Left renal cortex interstitium (tissue), 4 donors: ENCODE results near the gene PGAP3. TPM values are rescaled to one million over a fixed set of nuclear protein-coding genes. Genes with fewer than 3 reads are reported as not detected.
"Not testable (repeated sequence)": the region's sequence is repeated elsewhere in the genome, so short reads cannot be mapped to it uniquely, and the experiment has no call there.

ENCODE experiments used
- DNase-seq, 4 donors: peaks; one replicate each; pipeline ENCODE4 v3.0.0-alpha.2; 2013; ENCODE audit warnings: low read depth in 4 of 4, low spot score in 2 of 4, missing footprints in 1 of 4
- polyA plus RNA-seq, 4 donors: library from polyadenylated mRNA; unstranded; fragments of 120-200 nt; gene quantifications; one replicate each; pipeline ENCODE4 v1.2.1, GENCODE V29; 2013; ENCODE audit not compliant: insufficient read length in 4 of 4

The PGAP3 gene
- polyA plus RNA-seq, 4 donors, result 36.7 to 48.7 (median 43.1) TPM

DNA sequence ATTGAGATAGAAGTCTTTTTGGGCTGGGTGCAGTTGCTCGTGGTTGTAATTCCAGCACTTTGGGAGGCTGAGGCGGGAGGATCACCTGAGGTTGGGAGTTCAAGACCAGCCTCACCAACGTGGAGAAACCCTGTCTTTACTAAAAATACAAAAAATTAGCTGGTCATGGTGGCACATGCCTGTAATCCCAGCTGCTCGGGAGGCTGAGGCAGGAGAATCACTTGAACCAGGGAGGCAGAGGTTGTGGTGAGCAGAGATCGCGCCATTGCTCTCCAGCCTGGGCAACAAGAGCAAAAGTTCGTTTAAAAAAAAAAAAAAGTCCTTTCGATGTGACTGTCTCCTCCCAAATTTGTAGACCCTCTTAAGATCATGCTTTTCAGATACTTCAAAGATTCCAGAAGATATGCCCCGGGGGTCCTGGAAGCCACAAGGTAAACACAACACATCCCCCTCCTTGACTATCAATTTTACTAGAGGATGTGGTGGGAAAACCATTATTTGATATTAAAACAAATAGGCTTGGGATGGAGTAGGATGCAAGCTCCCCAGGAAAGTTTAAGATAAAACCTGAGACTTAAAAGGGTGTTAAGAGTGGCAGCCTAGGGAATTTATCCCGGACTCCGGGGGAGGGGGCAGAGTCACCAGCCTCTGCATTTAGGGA is 11.4 kb upstream of the PGAP3 start:
- not testable (repeated sequence) for DNase-seq

DNA sequence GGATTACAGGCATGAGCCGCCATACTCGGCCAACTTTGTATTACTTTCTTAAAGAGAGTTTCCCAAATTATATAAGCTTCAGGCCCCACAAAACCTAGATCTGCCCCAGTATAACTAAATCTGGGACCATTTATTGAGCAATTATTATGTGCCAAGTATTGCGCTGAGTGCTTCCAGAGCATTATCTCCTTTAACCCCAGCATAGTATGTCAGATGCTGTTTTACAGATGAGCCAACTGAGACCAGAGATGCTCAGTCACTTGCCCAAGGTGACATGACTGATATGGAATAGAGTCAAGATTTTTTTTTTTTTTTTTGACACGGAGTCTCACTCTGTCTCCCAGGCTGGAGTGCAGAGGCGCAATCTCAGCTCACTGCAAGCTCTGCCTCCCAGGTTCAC is 10.1 kb upstream of the PGAP3 start:
- DNase-seq, result no peak

GRCh38 chr17:39696731-39697130 is 8.9 kb upstream of the PGAP3 start:
- no peak for DNase-seq

- no peak for DNase-seq
These were observed 7.2 kb upstream of the PGAP3 start for GRCh38 chr17:39695089-39695474.

GRCh38 chr17:39694593-39694992 is 6.7 kb upstream of the PGAP3 start:
- DNase-seq, result no peak

- no peak for DNase-seq
These were observed 1.1 kb upstream of the PGAP3 start for GRCh38 chr17:39688945-39689344.

- DNase-seq, result no peak
These were observed 598 bp upstream of the PGAP3 start for GRCh38 chr17:39688475-39688835.

DNA sequence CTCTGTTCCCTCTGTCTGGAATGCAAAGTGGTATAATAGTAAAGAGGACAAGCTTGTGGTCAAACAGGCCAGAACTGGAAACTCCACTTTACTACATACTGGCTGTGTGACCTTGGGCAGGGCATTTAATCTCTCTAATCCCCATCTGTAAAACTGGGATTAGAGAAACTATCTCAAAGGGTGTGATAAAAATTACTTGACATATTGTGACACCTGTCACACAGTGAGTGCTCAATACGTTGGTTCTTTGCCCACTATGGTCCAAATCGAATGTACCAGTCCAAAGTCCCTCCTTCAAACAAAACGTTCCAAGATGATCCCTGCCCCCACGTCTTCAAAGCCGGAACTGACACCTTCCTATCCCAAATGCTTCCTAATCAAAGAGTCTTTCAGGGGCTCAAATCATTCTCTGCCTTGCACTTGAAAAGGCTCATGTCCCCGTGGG is 734 bp downstream of the PGAP3 start:
- DNase-seq, result no peak

- DNase-seq, result no peak
These were observed 3.3 kb downstream of the PGAP3 start for GRCh38 chr17:39684369-39685192.

DNA sequence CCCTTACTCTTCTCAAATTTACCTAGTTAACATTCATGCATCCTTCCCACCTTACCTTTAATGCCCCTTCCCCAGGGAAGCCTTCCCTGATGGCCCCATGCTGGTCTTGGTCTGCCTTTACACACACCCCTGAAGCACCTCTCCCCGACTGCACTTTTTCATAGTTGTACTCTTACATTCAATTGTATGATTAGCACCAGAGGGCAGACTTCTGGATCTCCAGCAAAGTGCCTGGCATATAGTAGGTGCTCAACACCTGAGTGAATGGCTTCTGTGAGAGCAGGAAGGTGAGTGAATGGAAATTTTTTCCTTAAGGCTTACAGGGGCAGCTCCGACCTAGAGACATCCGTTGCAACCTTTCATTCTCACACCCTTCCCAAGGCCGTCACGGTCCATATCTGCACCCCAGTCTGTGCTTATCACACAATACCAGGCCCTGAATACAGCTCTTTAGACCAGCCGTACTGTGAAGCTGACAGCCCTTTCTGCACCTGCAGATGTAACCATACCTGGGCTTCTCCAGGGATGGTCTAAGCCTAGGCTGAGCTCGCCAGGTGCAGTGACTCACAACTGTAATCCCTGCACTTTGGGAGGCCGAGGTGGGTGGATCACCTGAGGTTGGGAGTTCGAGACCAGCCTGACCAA is 4.4 kb downstream of the PGAP3 start:
- DNase-seq, result no peak

GRCh38 chr17:39679521-39680192 is 8.2 kb downstream of the PGAP3 start:
- no peak for DNase-seq

DNA sequence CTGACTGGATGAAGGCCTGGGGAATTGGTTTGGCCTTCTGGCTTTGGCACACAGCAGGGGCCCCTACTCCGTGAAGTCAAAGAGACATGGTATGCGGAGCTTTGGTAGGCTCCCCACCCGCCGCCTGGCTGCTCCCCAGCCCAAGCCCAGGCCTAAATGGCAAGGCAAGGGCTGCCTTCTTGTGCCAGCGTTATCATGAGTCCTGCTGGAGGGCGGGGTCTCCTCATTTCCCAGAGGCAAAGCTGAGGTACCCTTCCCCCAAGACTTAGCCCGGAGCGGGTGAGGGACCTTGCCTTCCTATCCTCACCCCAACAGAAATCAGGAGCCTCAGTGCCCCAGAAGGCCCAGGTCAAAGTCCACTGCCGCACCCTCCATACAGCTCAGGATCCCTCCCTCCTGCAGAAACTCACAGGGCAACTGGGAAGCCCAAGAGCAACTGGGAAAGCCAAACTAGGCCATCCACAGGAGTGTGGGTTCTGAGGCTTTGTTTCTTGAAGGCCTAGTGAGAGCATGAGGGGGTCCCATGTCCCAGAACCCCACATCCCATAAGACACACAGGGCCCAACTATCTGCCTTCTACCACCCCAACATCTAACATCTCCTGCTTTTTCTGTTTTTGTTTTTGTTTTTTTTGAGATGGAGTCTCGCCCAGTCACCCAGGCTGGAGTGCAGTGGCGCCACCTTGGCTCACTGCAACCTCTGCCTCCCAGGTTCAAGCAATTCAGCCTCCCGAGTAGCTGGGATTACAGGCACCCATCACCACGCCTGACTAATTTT is 9.3 kb downstream of the PGAP3 start:
- no peak for DNase-seq

DNA sequence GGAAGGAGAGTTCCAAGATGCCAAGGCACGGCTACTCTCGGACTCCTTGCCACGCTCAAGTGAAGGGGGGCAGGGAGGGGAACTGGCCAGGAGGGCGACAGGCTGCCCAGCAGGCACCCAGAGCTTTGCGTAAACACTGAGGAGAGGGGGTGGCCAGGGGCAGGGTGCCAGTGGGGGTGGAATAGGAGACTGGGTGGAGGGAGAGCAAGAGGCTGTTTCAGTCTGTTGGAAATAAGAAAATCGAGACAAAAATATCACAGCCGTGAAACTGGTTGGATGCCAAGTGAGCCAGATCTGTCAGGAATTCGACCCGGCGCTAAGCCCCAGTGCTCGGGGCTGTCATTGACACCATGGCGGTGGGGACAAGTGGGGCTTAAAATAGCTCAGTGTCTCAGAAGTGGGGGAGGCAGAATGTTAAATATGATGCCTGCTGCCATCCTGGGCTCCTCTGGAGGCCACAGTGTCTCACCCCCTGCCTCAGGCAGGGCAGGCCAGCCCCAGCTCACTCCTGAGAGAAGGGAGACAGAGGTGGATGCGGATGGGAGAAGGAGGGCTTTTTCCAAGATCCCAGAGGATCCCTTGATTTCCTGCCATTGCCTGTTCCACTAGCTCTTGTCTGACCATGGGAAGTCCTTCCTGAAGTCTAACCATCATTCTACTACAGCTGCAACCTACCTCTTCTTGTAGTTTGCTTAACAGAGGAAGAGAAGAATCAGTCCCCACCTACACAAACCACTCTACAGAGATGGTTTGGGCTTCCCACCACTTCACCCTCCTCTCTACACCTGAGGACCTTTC is 10.1 kb downstream of the PGAP3 start:
- DNase-seq, result no peak

GRCh38 chr17:39677072-39677471 is 10.8 kb downstream of the PGAP3 start:
- no peak for DNase-seq

- no peak for DNase-seq
These were observed 11.5 kb downstream of the PGAP3 start for GRCh38 chr17:39676198-39676819.

DNA sequence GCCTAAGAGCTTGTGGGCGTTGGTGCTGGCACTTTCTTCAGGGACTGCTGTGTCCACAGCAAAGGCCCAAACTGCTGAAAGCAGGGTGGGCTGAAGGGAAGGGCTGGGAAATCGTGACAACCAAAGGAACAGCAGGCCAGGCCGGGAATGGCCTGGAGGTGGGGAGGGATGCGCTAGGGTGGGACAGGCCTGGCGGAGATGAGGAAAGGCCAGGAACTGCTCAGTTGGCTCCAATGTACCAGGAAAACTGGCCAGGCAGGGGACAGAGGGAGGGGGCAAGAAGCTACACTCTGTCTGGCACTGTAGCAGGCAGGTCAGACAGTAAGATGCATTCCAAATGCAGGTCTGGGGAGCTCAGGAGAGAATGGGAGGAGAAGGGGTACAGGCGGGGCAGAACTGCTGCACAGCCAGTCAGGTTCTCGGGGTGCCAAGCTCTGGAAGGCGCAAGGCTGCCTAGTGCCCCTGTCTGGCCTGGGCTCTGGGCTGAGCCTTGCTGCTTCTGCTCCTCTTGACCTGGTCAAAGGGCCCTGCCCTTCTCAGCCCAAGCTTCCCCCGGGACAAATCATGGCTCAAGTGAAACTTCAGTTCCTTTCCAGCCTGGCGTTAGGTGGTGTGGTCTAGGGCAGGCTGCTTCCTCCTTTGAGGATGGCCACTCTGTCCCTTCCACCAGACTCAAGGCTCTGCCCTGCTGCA is 12.3 kb downstream of the PGAP3 start:
- no peak for DNase-seq

- no peak for DNase-seq
These were observed 13.0 kb downstream of the PGAP3 start for GRCh38 chr17:39674702-39675389.

- DNase-seq, result no peak
These were observed 13.7 kb downstream of the PGAP3 start for GRCh38 chr17:39674179-39674578.
